ENCODE measurements around the gene SFPQ.

DNA sequence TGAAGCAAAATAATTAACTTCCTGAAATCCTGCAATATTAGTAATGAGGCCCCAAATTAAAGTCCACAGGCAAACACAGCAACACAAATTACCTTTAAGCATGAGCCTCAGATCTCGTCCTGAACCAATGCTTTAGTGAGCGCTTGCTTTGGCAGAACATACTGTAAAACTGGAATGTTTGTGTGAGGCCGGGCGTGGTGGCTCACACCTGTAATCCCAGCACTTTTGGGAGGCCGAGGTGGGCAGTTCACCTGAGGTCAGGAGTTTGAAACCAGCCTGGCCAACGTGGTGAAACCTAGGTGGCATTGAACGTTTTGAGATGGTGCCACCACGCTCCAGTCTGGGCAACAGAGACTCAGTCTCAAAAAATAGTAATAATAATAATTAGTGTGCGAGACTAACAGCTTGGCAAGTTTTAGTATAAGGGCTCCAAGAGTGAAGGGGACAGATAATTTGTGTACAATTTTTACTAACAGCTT is 17.8 kb downstream of the SFPQ start:
- peak; percentile 42 for TF ChIP-seq POLR2A (IDR thresholded peaks at IDR 0.05; ENCODE audit: low read length)
- TF ChIP-seq GATA1 (IDR thresholded peaks at IDR 0.05; ENCODE audit: low read depth, low read length) = no peak
